Stimulated activated CD4-positive, alpha-beta T cell treated with anti-CD3 and anti-CD28 coated beads, Interleukin-2, amount 100 ng/mL, for 4 hours (primary cell): ENCODE measurements around the gene GPAT2.
"Not testable (repeated sequence)": the region's sequence is repeated elsewhere in the genome, so short reads cannot be mapped to it uniquely, and the experiment has no call there.

Experiments used
- DNase-seq: peaks from one replicate; pipeline ENCODE4 v3.0.0-alpha.2; 2020; ENCODE audit warnings: low read depth

GPAT2 gene

GRCh38 chr2:96034792-96035191 lies at the start of gene GPAT2:
TSS of gene GPAT2 (minus strand) at chr2:96034916. CDS start at chr2:96032359, 2,557 bp downstream.
- DNase-seq = not testable (repeated sequence)

- no peak for DNase-seq
These were observed 49.5 kb upstream of the GPAT2 start for GRCh38 chr2:96083989-96084857.

- no peak for DNase-seq
These were observed 48.6 kb upstream of the GPAT2 start for GRCh38 chr2:96083064-96083939.

GRCh38 chr2:96082211-96083063 lies 47.7 kb upstream of the GPAT2 start:
- no peak for DNase-seq

- no peak for DNase-seq
These were observed 46.3 kb upstream of the GPAT2 start for GRCh38 chr2:96081042-96081441.

GRCh38 chr2:96075199-96075771 lies 40.6 kb upstream of the GPAT2 start:
- no peak for DNase-seq

GRCh38 chr2:96074156-96074555 lies 39.4 kb upstream of the GPAT2 start:
- no peak for DNase-seq

GRCh38 chr2:96073170-96073775 lies 38.6 kb upstream of the GPAT2 start:
- DNase-seq = no peak

- DNase-seq = no peak
These were observed 38.0 kb upstream of the GPAT2 start for GRCh38 chr2:96072746-96073145.

- not testable (repeated sequence) for DNase-seq
These were observed 37.3 kb upstream of the GPAT2 start for GRCh38 chr2:96071977-96072491.

- DNase-seq = not testable (repeated sequence)
These were observed 36.6 kb upstream of the GPAT2 start for GRCh38 chr2:96071087-96071976.

GRCh38 chr2:96070351-96070750 lies 35.6 kb upstream of the GPAT2 start:
- not testable (repeated sequence) for DNase-seq

- not testable (repeated sequence) for DNase-seq
These were observed 35.2 kb upstream of the GPAT2 start for GRCh38 chr2:96069878-96070277.

- not testable (repeated sequence) for DNase-seq
These were observed 33.3 kb upstream of the GPAT2 start for GRCh38 chr2:96067902-96068581.

- not testable (repeated sequence) for DNase-seq
These were observed 32.5 kb upstream of the GPAT2 start for GRCh38 chr2:96067098-96067660.

GRCh38 chr2:96066511-96066910 lies 31.8 kb upstream of the GPAT2 start:
- not testable (repeated sequence) for DNase-seq

- DNase-seq = not testable (repeated sequence)
These were observed 31.2 kb upstream of the GPAT2 start for GRCh38 chr2:96065954-96066353.

GRCh38 chr2:96065381-96065930 lies 30.7 kb upstream of the GPAT2 start:
- DNase-seq = no peak
